GM21619 (cell line): ENCODE data around the gene C5AR1.
"Not testable (repeated sequence)": the region's sequence is repeated elsewhere in the genome, so short reads cannot be mapped to it uniquely, and the experiment has no call there.

Source experiments
- ATAC-seq: cut with Tn5 transposase; IDR thresholded peaks from one replicate; pipeline ENCODE4 v1.9.1; 2021; ENCODE audit not compliant: unreplicated experiment

The C5AR1 gene

DNA sequence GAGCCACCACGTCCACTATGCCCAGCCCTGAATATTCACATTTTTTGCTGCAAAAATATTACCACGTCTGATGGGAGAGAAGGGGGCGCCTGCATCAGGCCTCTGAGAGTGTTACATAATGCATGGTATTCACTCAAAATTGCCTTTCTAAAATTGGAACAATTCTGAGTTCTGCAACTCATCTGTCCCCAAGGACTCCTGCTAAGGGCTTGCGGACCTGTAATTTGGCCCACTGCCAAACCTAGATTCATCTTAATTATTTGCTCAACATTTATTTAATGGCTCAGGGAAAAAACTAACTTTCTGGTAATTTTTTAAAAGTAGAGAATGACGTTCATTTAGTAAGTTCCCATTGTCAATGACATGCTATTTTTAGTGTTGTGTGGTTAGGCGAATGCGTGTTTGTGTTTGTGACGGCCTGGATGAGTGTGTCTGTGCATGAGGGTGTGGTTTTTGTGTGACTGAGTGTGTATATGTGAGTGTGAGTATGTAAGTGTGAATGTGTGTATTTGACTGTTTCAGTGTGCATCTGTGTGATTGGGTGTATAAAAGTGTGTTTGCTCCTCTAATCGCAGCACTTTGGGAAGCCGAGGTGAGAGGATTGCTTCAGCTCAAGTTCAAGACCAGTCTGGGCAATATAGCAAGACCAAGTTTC, 26.1 kb upstream of the C5AR1 start:
- no peak for ATAC-seq

DNA sequence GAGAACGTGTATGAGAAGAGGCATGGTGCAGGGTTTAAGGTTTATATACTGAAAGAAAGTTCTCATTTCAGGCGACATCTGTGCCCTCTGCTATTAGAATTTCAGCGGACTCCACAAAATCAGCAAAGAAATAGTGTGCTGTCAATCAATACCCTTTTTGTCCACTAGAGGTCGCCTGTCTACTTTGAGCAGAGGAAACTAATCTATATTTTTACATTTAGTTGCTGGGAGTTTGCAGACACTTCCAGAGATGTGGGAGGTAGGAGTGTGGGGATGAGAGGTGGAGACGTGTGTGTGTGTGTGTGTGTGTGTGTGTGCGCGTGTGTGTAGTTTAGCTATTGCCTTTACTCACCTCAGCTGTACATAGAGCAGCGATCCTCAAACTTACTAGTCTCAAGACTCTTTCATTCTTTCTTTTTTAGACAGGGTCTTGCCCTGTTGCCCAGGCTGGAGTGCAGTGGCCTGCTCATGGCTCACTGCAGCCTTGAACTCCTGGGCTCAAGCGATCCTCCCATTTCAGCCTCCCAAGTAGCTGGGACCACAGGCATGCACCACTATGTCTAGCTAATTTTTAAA, 25.2 kb upstream of the C5AR1 start:
- no peak for ATAC-seq

DNA sequence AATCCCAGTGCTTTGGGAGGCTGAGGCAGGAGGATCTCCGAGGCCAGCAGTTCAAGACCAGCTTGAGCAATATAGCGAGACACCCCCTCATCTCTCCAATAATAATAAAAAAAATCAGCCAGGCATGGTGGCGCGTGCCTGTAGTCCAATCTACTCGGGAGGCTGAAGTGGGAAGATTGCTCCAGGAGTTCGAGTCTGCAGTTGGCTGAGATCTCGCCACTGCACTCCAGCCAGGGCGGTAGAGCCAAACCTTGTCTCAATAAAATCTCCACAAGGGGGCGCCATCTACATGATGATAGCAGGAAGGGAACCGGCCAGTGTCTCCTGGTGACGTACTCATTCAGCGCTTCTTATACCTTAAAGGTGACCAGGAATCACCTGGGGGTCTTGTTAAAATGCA, 13.6 kb upstream of the C5AR1 start:
- no peak for ATAC-seq

DNA sequence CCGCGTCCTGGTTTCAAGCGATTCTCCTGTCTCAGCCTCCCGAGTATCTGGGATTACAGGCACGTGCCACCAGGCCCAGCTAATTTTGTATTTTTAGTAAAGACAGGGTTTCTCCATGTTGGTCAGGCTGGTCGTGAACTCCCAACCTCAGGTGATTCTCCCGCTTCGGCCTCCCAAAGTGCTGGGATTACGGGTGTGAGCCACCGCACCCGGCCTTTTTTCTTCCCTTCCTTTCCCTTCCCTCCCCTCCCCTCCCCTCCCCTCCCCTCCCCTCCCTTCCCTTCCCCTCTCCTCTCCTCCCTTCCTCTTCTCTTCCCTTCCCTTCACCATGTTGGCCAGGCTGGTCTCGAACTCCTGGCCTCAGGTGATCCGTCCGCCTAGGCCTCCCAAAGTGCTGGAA, 8.8 kb upstream of the C5AR1 start:
- not testable (repeated sequence) for ATAC-seq

DNA sequence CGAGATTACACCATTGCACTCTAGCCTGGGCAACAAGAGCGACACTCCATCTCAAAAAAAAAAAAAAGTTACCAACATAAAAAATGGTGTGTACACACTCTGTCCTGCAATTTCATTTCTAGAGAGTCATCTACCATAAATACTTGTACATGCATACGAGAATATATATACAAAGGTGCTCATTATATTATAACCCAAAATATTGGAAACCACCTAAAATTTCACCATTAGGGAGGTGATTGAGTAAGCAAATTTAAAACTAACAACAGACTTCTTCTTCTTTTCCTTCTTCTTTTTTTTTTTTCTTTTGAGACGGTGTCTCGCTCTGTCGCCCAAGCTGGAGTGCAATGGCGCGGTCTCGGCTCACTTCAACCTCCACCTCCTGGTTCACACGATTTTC, 7.4 kb upstream of the C5AR1 start:
- no peak for ATAC-seq

DNA sequence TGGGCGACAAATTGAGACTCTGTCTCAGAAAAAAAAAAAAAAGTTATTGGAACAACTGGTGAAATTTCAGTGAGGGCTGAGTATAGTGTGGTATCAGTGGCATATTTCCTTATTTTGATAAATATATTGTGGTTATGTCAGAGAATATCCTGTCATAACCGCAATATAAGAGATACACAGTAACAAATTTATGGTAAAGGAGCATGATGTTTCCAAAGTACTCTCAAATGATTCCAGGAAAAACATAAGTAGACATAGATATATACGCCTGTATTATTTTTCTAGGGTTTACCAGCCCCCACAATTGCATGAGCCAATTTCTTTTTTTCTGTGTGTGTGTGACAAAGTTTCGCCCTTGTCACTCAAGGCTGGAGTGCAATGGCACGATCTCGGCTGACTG, 5.7 kb upstream of the C5AR1 start:
- no peak for ATAC-seq

DNA sequence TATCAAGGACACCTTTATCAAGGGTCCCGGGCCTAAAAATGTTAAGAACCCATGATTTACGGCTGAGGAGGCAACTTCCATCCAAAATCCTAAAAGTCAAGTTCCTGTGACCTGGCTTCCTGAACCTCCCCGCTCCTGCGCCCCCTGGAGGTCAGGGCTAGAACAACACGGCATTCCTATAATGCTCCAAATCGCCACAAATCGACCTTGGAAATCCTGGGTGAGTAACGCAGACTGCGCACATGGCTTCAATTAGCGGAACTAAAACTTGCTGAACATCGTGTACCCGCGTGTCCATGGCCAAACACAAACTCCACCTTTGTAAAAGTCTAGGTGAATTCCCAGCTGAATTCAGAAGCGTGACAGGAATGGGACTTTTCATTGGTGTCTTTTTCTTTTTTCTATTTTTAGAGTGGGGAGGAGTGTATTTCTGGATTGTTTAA, 4.3 kb upstream of the C5AR1 start:
- no peak for ATAC-seq

DNA sequence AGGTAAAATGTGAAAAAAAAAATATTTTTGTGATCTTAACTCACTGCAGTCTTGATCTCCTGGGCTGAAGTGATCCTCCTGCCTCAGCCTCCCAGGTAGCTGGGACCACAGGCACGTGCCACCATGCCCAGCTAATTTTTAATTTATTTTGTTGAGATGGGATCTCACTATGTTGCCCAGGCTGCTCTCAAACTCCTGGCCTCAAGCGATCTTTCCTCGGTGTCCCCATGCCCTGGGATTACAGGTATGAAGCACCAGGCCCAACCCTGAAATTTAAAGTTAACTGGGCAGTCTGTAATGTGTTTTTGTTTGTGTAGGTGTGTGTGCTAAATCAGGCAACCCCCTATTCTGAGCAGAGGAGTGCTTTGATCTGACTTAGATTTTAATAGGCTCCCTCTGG, 3.4 kb upstream of the C5AR1 start:
- no peak for ATAC-seq

DNA sequence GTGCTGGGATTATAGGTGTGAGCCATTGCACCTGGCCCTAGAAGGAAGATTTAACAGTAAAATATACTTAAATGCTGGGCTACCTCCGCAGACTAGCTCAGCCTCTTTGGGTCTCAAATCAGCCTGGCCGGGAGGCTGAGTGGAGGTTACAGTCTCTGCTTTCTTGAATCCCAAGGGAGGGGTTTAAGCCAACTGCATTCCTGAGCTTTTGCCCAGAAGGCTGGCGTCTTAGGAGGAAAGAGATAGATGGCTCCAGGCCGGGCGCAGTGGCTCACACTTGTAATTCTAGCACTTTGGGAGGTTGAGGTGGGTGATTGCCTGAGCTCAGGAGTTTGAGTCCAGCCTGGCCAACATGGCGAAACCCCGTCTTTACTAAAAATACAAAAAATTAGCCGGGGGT, 623 bp upstream of the C5AR1 start:
- ATAC-seq, result no peak

DNA sequence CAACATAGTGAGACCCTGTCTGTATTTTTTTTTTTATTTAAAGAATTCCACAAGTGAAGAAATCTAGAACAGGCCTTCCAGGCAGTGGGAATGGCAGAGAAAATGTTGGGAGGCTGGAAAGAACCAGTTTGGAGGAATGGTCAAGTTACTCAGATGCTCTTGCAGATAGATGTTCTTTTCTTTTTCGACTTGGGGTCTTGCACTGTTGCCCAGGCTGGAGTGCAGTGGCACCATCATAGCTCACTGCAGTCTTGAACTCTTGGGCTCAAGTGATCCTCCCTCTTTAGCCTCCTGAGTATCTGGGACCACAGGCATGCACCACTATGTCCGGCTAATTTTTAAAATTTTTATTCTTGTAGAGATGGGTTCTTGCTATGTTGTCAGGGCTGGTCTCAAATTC, 662 bp downstream of the C5AR1 start:
- no peak for ATAC-seq

DNA sequence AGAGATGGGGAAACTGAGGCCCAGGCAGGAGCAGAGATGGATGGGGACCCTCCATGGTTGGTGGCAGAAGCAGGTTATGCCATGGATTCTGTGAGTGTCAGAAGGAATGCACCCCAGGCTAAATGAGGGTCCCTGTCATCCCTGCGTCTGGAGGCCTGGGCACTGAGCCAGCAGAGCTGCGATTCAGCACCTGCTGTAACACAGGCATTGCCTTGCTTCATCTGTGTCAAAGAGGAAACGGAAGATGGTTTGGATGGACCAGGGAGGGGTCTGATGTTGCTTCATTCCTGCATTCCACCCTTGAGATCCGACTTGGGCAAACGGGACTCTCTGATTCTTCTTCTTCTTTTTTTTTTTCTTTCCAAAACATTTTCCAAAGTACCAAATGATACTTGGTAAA, 1.2 kb downstream of the C5AR1 start:
- ATAC-seq, result no peak

DNA sequence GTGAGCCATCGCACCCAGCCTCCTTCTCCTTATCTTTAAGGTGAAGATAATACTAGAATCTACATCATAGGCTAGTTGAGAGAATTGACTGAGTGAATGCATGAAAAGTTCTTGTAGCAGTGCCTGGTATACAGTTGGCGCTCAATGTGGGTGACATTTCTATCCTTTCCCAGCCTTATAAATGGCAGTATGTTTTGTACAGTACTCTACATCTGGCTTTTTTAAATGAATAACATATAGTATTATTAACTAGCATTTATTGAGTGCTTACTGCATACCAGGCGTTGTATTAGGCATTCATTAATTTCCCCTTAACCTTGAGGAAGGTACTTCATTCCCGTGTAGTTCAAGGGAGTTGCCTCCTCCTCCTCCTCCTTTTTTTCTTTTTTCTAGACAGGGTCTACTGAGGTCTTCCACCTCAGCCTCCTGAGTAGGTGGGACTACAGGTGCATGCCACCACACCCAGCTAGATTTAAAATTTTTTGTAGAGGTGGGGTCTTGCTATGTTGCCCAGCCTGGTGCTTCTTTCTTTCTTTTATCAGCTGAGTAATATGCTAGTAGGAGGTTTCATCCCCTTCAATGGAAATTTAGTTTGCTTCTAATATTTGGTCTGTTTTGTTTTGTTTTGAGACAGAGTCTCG, 2.8 kb downstream of the C5AR1 start:
- no peak for ATAC-seq

DNA sequence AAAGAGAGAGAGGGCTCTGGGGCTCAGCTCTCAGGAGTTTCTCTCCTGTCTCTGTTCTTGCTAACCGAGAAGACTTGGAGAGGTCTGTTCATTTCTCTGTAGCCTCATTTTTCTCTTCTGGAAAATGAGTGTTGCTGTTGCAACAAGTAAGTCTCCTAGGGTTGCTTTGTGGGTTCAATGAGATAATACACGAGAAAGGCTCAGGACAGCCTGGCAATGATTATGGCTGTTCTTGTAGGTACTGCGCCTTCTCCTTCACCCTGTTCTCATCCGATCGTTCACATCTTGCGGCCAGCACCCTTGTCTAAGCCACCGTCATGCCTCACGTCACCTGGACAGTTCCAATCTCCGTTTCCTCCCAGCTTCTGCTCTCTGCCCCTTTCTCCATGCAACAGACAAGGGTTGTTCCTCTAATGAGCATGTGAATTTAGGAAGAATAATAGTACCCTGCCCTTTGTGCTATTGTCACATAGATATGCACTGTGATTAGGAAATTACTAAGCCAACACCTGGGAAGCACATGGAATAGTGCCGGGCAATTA, 4.2 kb downstream of the C5AR1 start:
- ATAC-seq, result no peak

DNA sequence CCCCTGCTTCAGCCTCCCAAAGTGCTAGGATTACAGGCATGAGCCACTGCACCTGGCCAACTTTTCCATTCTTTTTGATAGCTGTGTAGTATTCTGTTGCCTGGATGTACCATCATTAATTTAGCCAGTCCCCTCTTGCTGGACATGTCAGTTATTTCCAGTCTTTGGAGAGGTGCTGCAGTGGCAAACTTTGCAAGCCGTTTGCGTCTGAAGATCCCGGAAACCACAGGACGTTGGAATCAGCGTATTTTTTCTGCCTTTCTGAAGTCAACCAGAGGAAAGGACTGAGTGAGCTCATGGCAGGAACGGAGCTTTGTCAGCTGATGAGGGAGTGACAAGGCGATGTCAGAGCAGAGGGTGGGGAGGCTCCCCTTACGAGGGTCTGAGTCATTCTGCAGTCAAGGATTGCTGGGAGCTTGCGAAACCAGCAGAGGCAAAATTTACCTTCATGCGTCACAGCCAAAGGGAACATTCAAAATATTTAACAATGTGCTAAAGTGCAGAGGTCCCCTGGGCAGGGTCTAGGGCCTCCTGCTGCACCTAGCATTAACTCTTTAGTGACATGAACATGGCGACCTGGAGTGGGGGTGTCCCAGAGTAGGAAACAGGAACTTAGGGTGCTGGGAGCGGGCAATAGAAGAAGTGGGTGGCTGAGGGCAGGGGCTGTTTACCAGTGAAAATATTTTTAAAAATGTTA, 5.6 kb downstream of the C5AR1 start:
- ATAC-seq, result no peak

DNA sequence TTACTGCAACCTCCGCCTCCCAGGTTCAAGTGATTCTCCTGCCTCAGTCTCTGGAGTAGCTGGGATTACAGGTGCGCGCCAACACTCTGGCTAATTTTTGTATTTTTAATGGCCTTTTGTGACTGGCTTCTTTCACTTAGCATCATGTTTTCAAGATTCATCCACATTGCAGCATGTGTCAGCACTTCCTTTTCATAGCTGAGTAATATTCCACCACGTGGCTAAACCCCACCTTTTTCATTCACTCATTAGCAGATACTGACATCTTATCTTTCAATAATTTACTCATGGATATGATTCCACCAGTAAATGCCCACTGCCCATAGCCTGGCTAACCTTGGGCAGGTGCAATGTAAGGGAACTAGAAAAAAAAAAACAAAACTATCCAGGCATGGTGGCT, 6.9 kb downstream of the C5AR1 start:
- no peak for ATAC-seq

DNA sequence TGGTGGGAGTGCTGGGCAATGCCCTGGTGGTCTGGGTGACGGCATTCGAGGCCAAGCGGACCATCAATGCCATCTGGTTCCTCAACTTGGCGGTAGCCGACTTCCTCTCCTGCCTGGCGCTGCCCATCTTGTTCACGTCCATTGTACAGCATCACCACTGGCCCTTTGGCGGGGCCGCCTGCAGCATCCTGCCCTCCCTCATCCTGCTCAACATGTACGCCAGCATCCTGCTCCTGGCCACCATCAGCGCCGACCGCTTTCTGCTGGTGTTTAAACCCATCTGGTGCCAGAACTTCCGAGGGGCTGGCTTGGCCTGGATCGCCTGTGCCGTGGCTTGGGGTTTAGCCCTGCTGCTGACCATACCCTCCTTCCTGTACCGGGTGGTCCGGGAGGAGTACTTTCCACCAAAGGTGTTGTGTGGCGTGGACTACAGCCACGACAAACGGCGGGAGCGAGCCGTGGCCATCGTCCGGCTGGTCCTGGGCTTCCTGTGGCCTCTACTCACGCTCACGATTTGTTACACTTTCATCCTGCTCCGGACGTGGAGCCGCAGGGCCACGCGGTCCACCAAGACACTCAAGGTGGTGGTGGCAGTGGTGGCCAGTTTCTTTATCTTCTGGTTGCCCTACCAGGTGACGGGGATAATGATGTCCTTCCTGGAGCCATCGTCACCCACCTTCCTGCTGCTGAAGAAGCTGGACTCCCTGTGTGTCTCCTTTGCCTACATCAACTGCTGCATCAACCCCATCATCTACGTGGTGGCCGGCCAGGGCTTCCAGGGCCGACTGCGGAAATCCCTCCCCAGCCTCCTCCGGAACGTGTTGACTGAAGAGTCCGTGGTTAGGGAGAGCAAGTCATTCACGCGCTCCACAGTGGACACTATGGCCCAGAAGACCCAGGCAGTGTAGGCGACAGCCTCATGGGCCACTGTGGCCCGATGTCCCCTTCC, 10.5 kb downstream of the C5AR1 start:
- ATAC-seq, result no peak

DNA sequence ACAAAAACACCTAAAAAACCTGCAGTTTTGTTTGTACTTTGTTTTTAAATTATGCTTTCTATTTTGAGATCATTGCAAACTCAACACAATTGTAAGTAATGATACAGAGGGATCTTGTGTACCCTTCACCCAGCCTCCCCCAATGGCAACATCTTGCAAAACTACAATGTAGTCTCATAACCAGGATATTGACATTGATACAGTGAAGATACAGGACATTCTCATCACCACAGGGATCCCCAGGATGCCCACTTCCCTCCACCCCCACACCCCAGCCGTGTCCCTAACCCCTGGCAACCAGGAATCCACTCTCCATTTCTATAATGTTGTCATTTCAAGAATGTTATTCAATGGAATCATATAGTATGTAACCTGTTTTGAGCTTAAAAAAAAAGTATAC, 12.0 kb downstream of the C5AR1 start:
- no peak for ATAC-seq

DNA sequence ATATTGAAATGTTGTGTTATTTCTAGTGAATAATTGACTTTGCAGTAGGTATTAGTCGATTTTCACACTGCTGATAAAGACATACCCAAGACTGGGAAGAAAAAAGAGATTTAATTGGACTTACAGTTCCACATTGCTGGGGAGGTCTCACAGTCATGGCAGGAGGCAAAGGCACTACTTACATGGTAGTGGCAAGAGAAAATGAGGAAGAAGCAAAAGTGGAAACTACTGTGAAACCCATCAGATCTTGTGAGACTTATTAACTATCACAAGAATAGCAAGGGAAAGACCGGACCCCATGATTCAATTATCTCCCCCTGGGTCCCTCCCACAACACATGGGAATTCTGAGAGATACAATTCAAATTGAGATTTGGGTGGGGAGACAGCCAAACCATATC, 12.4 kb downstream of the C5AR1 start:
- ATAC-seq, result no peak

DNA sequence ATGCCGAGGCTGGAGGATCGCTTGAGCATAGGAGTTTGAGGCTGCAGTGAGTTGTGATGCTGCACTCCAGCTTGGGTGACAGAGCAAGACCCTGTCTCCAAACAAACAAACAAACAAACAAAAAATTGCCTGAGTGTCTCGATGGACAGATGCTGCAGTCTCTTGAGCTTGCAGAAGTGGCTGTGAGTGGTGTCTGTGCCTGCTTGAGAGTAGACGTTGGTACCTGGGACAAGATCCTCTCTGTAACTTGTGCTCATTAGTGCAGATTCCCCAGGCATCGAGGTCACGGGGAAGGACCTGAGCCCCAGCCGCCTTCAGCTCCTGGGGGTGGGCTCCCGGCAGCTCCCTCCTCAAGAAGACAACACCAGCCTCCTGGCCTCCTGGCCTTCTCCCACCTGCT, 13.7 kb downstream of the C5AR1 start:
- ATAC-seq, result no peak

DNA sequence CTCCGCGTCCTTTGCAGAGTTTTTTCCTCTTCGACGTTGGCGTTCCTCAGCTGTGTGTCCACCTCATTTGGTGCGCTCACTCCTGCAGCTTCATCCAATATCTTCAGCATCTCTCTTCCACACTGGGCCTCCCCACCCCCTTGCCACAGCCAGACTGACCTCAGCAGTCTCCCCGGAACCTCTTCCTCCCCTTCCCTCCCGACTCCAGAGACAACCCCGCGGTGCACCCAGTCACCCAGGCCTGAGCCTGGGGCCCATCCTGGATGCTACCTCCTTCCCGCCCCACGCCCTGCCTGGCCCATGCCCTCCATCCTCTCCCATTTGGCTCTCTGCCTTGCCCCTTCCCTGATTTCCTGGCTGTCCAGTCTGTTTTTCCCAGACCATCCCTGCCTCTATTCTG, 14.2 kb downstream of the C5AR1 start:
- no peak for ATAC-seq

DNA sequence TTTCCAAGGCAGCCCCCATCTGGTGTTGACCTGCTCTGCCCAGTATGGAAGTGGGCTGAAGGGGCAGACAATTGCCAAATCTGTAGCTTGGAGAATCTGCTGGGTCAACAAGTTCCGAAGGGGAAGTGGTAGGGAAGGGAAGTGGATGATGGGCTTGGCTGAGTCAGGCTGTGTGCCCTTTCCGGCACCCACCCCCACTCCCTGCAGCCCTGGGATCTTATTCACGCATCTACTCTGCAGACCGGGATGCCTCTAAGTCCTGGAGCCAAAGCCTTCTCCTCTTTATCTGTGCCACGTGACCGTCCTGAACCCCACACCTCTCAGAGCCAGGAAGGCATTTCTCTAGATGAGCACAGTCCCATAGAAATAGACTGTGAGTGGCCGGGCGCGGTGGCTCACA, 14.8 kb downstream of the C5AR1 start:
- no peak for ATAC-seq
